GM23338 (cell line): Measurements from ENCODE around the gene SV2C. TPM values are rescaled to one million over a fixed set of nuclear protein-coding genes. Genes with fewer than 3 reads are reported as not detected.

Experiments
- ATAC-seq: fragments of 200-7000 bp; cut with Tn5 transposase; 3 replicates; pipeline ENCODE4 v1.9.1; 2020
- DNase-seq: peaks from one replicate; pipeline ENCODE4 v3.0.0-alpha.2; 2015; ENCODE audit warnings: low spot score
- H2AFZ ChIP-seq: fragments of 200-600 bp; sonication (generic); 2 replicates; pipeline ENCODE4 v1.8.0; 2016; ENCODE audit warnings: antibody characterized with exemption, mild to moderate bottlenecking, moderate library complexity
- H3F3A ChIP-seq: fragments of 200-600 bp; sonication (generic); replicated peaks from 2 replicates; pipeline ENCODE4 v1.8.0; 2017; ENCODE audit warnings: antibody characterized with exemption, mixed run types, low read depth
- H3K27ac ChIP-seq: fragments of 200-600 bp; sonication (generic); 2 replicates; pipeline ENCODE4 v1.6.1; 2016; ENCODE audit warnings: low read depth
- H3K27me3 ChIP-seq: fragments of 200-600 bp; sonication (generic); 2 replicates; pipeline ENCODE4 v1.8.0; 2016; ENCODE audit warnings: mild to moderate bottlenecking, mixed run types, moderate library complexity; ENCODE audit not compliant: insufficient read depth
- H3K36me3 ChIP-seq: fragments of 200-600 bp; sonication (generic); 2 replicates; pipeline ENCODE4 v1.8.0; 2016; ENCODE audit warnings: mild to moderate bottlenecking; ENCODE audit not compliant: insufficient read depth
- H3K4me1 ChIP-seq: fragments of 200-600 bp; sonication (generic); 2 replicates; pipeline ENCODE4 v1.8.0; 2016; ENCODE audit warnings: mild to moderate bottlenecking, moderate library complexity; ENCODE audit not compliant: insufficient read depth
- H3K4me2 ChIP-seq: fragments of 200-600 bp; sonication (generic); 2 replicates; pipeline ENCODE4 v1.7.1; 2017; ENCODE audit warnings: mixed run types
- H3K4me3 ChIP-seq: fragments of 200-600 bp; sonication (generic); 2 replicates; pipeline ENCODE4 v1.6.1; 2016; ENCODE audit warnings: mixed run types
- H3K79me2 ChIP-seq: fragments of 200-600 bp; sonication (generic); replicated peaks from 2 replicates; pipeline ENCODE4 v1.8.0; 2017; ENCODE audit warnings: mild to moderate bottlenecking; ENCODE audit not compliant: insufficient read depth
- H3K9me2 ChIP-seq: fragments of 200-600 bp; sonication (generic); 2 replicates; pipeline ENCODE4 v1.8.0; 2017; ENCODE audit not compliant: insufficient read depth
- H4K20me1 ChIP-seq: fragments of 200-600 bp; sonication (generic); replicated peaks from 2 replicates; pipeline ENCODE4 v1.8.0; 2017; ENCODE audit warnings: mild to moderate bottlenecking; ENCODE audit not compliant: insufficient read depth
- H3K27ac Mint-ChIP-seq: 2 replicates; pipeline ENCODE4 v1.8.0; 2020; ENCODE audit warnings: inconsistent platforms, mild to moderate bottlenecking, moderate library complexity, mixed read lengths
- H3K27me3 Mint-ChIP-seq: 3 replicates; pipeline ENCODE4 v1.8.0; 2022; ENCODE audit warnings: low read depth, mild to moderate bottlenecking, moderate library complexity, mixed read lengths, inconsistent platforms; ENCODE audit not compliant: insufficient read depth, poor library complexity
- H3K36me3 Mint-ChIP-seq: 3 replicates; pipeline ENCODE4 v1.8.0; 2021; ENCODE audit warnings: low read depth, mild to moderate bottlenecking, inconsistent platforms, moderate library complexity, mixed read lengths
- H3K4me1 Mint-ChIP-seq: 3 replicates; pipeline ENCODE4 v1.8.0; 2020; ENCODE audit warnings: mild to moderate bottlenecking, inconsistent platforms, mixed read lengths
- H3K4me3 Mint-ChIP-seq: 3 replicates; pipeline ENCODE4 v1.8.0; 2021; ENCODE audit warnings: moderate library complexity, mild to moderate bottlenecking, inconsistent platforms, mixed read lengths
- H3K9me3 Mint-ChIP-seq: 3 replicates; pipeline ENCODE4 v1.8.0; 2020; ENCODE audit warnings: moderate library complexity, mild to moderate bottlenecking, inconsistent platforms, mixed read lengths
- CTCF ChIP-seq, 2 experiments: fragments of 200-600 bp in 1 of 2; sonication (generic) in 1 of 2; conservative IDR thresholded peaks; 2 replicates each; pipeline versions ENCODE4 v1.5.1 to v1.6.1; 2016 to 2017; ENCODE audit warnings: antibody characterized with exemption in 2 of 2, low read depth in 2 of 2, mild to moderate bottlenecking in 2 of 2, moderate library complexity in 1 of 2
- EZH2phosphoT487 ChIP-seq: fragments of 200-600 bp; sonication (generic); IDR thresholded peaks from one replicate; pipeline ENCODE4 v1.8.1; 2018; ENCODE audit warnings: antibody characterized with exemption; ENCODE audit not compliant: unreplicated experiment
- STAT1 ChIP-seq: IDR thresholded peaks from one replicate; pipeline ENCODE4 v1.6.1; 2016; ENCODE audit warnings: antibody characterized with exemption; ENCODE audit not compliant: unreplicated experiment
- ZNF331 ChIP-seq: fragments of 250-450 bp; sonication (Bioruptor Pico); IDR thresholded peaks from 2 replicates; pipeline ENCODE4 v1.5.0; 2020; ENCODE audit warnings: low read depth, mild to moderate bottlenecking, moderate library complexity
- ZNF462 ChIP-seq: fragments of 250-450 bp; sonication (Bioruptor Pico); IDR thresholded peaks from 2 replicates; pipeline ENCODE4 v1.5.0; 2020; ENCODE audit warnings: mild to moderate bottlenecking, moderate library complexity
- polyA plus RNA-seq: library from polyadenylated mRNA; unstranded; fragments of >200 nt; fragmentation: Nextera tagmentation; extraction: Ambion mirVana; gene quantifications from 2 replicates; pipeline ENCODE4 v1.2.1, GENCODE V29; 2016
- total RNA-seq: library from RNA; depleted of rRNA; stranded (reverse); fragments of >200 nt; shearing (Covaris generic); gene quantifications from 2 replicates; pipeline ENCODE4 v1.2.3, GENCODE V29; 2014

SV2C gene
- total and polyA plus RNA-seq, 2 experiments from 2014 or later: 0.05 to 0.07 TPM

- no peak for TF ChIP-seq ZNF462 (CRISPR knock-in tag)
- TF ChIP-seq CTCF (conservative IDR thresholded peaks at IDR 0.05; ENCODE audit: low read depth in 2 of 2): no peak
Observed at GRCh38 chr5:76134003-76134402, 50.8 kb downstream of the SV2C start (continued).

DNA sequence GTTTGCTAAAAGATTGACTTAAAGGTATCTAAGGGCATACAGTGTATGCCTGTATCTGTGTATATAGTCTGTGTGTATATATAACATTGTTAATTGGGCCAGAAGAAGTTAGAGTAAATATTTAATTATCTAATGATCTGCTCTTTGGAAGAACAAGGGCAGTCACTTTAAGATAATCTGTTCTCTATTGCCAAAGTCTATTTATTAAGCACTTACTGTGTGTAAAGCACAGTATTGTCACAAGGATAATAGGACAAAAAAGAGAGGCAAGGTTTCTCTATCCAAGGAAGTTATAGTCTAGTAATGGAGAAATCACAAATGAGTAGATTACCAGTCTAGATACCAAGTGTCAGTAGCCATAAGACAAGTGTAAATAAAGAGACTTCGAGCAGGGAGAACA is 51.5 kb downstream of the SV2C start:
- no peaks in the 10 kb centered on the region for H3K4me1 ChIP-seq
- H3K27me3 Mint-ChIP-seq: peaks cover 6% of the 10 kb centered on the region
- no peak overlapping the region for H3K4me3 Mint-ChIP-seq
- no peaks in the 10 kb centered on the region for H3K36me3 Mint-ChIP-seq
- H2AFZ ChIP-seq: 0 out of 2 replicates have a peak overlapping the region, but pooled peaks have one; percentile 28
- H3K36me3 ChIP-seq: no peaks in the 10 kb centered on the region
- no peaks in the 10 kb centered on the region for H3K9me2 ChIP-seq
- ATAC-seq: no peak
- no peaks in the 10 kb centered on the region for H3F3A ChIP-seq
- no peak overlapping the region for H3K4me3 ChIP-seq
- no peaks in the 10 kb centered on the region; the same call in 1 of the 2 replicates for H4K20me1 ChIP-seq
- no peaks in the 10 kb centered on the region for H3K9me3 Mint-ChIP-seq
- H3K4me1 Mint-ChIP-seq: no peaks in the 10 kb centered on the region
- no peak for DNase-seq
- no peak overlapping the region for H3K4me2 ChIP-seq
- no peak overlapping the region for H3K27ac ChIP-seq
- no peaks in the 10 kb centered on the region for H3K79me2 ChIP-seq
- no peak overlapping the region for H3K27ac Mint-ChIP-seq
- no peaks in the 10 kb centered on the region for H3K27me3 ChIP-seq
- TF ChIP-seq EZH2phosphoT487 (no peak), STAT1 (no peak), ZNF331 (CRISPR knock-in tag) (no peak), CTCF (conservative IDR thresholded peaks at IDR 0.05; ENCODE audit: low read depth in 2 of 2) (no peak)
